Prostate gland (tissue), 2 donors: ENCODE measurements around the gene RUBCN. TPM values are rescaled to one million over a fixed set of nuclear protein-coding genes. Genes with fewer than 3 reads are reported as not detected.

Source experiments
- DNase-seq: peaks from one replicate; pipeline ENCODE4 v3.0.0-alpha.2; 2019; ENCODE audit warnings: low spot score
- H3K27ac ChIP-seq, 2 donors: fragments of 200-600 bp; sonication (generic); 2 replicates each; pipeline ENCODE4 v1.5.1; 2017 to 2019
- H3K27me3 ChIP-seq: fragments of 200-600 bp; sonication (generic); replicated peaks from 2 replicates; pipeline ENCODE4 v1.5.1; 2019; ENCODE audit not compliant: insufficient read depth
- H3K36me3 ChIP-seq, 2 donors: fragments of 200-600 bp; sonication (generic); 1 replicate in 1 of 2; 2 replicates in 1 of 2; pipeline versions ENCODE4 v1.5.1 to v1.8.1; 2017 to 2019
- H3K4me1 ChIP-seq: fragments of 200-600 bp; sonication (generic); replicated peaks from 2 replicates; pipeline ENCODE4 v1.5.1; 2019
- H3K4me3 ChIP-seq, 2 donors: fragments of 200-600 bp; sonication (generic); 2 replicates each; pipeline ENCODE4 v1.5.1; 2017 to 2019
- H3K9me3 ChIP-seq: fragments of 200-600 bp; sonication (generic); 2 replicates; pipeline ENCODE4 v1.5.1; 2017
- POLR2A ChIP-seq: fragments of 450-650 bp; IDR thresholded peaks from one replicate; pipeline ENCODE4 v1.6.1; 2016; ENCODE audit warnings: antibody characterized with exemption, mild to moderate bottlenecking
- POLR2AphosphoS5 ChIP-seq: sonication (generic); formaldehyde crosslinking; IDR thresholded peaks from one replicate; pipeline ENCODE4 v1.6.1; 2017; ENCODE audit warnings: antibody characterized with exemption
- WGBS: methylation state at CpG from one replicate; pipeline ENCODE4 v1.1.5; 2018; 5-methylcytosine and 5-hydroxymethylcytosine counted together
- intact Hi-C: fragments of 100-400 bp; cut with DNase I; formaldehyde crosslinking; loops from one replicate; pipeline ENCODE4 v1.14.2; 2022
- total RNA-seq, 2 donors: library from RNA; depleted of rRNA; stranded (reverse); fragments of >200 nt; gene quantifications; one replicate each; pipeline ENCODE4 v1.1.0, GENCODE V29; 2016
- TF ChIP-seq, protein P1 (sequence below), 4 experiments: fragments of 200-600 bp in 2 of 4; fragments of 450-650 bp in 2 of 4; sonication (generic) in 2 of 4; IDR thresholded peaks; 1 replicate in 3 of 4; 2 replicates in 1 of 4; pipeline ENCODE4 v1.5.1; 2016 to 2019; ENCODE audit warnings: antibody characterized with exemption in 4 of 4, mild to moderate bottlenecking in 2 of 4, moderate library complexity in 2 of 4

Gene RUBCN
- total RNA-seq, 2 donors from 2014 or later: 32.2 to 121 TPM

DNA sequence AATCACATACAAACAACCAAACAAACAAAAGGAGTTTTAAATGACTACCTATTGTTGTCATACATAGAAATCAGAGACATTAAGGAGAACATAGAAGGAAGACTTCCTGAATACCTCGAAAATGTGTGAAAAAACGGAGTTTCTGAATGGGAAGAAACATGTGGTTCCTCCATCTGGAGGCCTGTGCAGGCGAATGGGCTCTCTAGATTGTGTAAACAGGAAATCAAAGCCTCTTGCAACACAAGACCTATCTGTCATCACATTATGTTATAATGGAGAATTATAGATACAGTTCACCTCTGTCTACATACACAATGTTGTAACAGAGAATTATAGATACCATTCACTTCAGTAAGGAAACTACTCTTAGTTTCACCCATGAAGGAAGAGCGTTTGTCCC, 44.1 kb downstream of the RUBCN start:
- WGBS: 74% methylated on average over 4 of the region's 4 CpGs
- no peaks in the 10 kb centered on the region for H3K27me3 ChIP-seq
- H3K36me3 ChIP-seq: peaks cover 0 to 7% of the 10 kb centered on the region in 2 donors
- H3K27ac ChIP-seq: no peak overlapping the region
- DNase-seq: no peak
- no peak overlapping the region for H3K4me3 ChIP-seq
- intact Hi-C loops: no loop called here
- H3K9me3 ChIP-seq: no peaks in the 10 kb centered on the region
- no peaks in the 10 kb centered on the region for H3K4me1 ChIP-seq
- TF ChIP-seq POLR2A (no peak), POLR2AphosphoS5 (no peak)
- TF ChIP-seq, protein P1, sequence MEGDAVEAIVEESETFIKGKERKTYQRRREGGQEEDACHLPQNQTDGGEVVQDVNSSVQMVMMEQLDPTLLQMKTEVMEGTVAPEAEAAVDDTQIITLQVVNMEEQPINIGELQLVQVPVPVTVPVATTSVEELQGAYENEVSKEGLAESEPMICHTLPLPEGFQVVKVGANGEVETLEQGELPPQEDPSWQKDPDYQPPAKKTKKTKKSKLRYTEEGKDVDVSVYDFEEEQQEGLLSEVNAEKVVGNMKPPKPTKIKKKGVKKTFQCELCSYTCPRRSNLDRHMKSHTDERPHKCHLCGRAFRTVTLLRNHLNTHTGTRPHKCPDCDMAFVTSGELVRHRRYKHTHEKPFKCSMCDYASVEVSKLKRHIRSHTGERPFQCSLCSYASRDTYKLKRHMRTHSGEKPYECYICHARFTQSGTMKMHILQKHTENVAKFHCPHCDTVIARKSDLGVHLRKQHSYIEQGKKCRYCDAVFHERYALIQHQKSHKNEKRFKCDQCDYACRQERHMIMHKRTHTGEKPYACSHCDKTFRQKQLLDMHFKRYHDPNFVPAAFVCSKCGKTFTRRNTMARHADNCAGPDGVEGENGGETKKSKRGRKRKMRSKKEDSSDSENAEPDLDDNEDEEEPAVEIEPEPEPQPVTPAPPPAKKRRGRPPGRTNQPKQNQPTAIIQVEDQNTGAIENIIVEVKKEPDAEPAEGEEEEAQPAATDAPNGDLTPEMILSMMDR (IDR thresholded peaks at IDR 0.05): no peak

DNA sequence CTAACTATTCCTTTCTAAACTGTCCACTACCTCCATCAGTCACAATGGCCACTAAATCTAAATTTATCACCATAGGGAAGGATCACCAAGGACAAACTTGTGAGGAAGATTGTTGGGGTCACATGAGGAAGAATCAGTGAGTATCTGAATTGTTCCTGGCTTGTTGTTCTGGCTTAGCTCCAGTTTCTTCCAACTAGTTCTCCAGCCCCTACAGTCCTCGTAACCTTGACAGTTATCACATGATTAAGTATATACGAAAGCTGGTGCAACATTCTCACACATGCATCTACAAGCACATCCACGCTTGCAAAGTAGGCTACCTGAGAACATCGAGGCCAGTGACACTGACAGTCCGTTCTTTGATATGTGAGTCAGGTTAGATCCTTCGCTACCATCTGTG, 46.0 kb downstream of the RUBCN start:
- Histone ChIP-seq H3K9me3 (no peaks in the 10 kb centered on the region), H3K27me3 (no peaks in the 10 kb centered on the region), H3K4me1 (no peaks in the 10 kb centered on the region), H3K27ac (no peak overlapping the region), H3K36me3 (no peaks in the 10 kb centered on the region), H3K4me3 (no peak overlapping the region)
- no peak for DNase-seq
- TF ChIP-seq POLR2A (no peak), POLR2AphosphoS5 (no peak)
- TF ChIP-seq, protein P1 (IDR thresholded peaks at IDR 0.05): no peak
- 84% methylated on average over 6 of the region's 6 CpGs for WGBS
- intact Hi-C loops: no loop called here

DNA sequence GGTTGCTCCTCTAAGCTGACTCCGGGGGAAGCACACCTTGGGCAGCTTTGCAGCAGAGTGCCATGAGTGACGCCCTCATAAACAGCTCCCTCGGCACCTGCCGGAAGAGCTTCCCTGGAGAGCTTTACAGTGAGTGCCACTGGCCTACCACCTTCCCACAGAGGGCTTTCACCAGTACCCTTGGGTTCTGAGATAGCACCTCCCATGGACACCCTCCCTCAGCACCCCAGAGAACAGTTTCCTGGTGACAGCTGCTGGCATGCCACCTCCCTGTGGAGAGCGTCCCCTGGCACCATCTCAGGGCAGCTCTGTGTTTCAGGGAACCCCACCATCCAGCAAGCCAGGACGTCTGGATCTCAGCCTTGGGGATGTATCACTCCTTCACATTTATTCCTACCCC, 49.1 kb downstream of the RUBCN start:
- TF ChIP-seq POLR2A (no peak), POLR2AphosphoS5 (no peak)
- TF ChIP-seq, protein P1 (IDR thresholded peaks at IDR 0.05): no peak
- H3K9me3 ChIP-seq: no peaks in the 10 kb centered on the region
- no peaks in the 10 kb centered on the region for H3K27me3 ChIP-seq
- H3K27ac ChIP-seq: no peak overlapping the region
- H3K4me3 ChIP-seq: no peak overlapping the region
- H3K36me3 ChIP-seq: no peaks in the 10 kb centered on the region
- DNase-seq: no peak
- WGBS: 79% methylated on average over 6 of the region's 6 CpGs
- H3K4me1 ChIP-seq: no peaks in the 10 kb centered on the region
- intact Hi-C loops: no loop called here

DNA sequence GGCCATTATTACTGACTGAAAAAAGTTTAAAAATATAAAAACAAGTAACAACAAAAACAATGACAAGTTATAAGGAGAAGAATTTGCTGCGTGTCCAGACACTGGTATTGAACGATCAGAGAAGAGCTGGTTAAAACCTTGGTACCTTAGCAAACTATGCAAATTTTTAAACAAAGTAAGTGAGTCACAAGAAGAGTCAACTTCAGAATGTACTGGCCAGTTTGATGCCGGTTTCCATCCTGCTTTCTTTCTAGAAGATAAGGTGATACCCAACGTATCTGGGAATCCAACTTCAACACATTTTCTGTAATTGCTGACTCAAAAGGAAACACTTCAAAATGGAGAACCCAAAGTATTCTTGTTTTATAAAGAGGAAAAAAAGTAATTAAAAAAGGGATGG, 49.8 kb downstream of the RUBCN start:
- H3K27ac ChIP-seq: no peak overlapping the region
- WGBS: 71% methylated on average over 4 of the region's 4 CpGs
- DNase-seq: no peak
- TF ChIP-seq POLR2A (no peak), POLR2AphosphoS5 (no peak)
- TF ChIP-seq, protein P1 (IDR thresholded peaks at IDR 0.05): no peak
- H3K36me3 ChIP-seq: no peaks in the 10 kb centered on the region
- intact Hi-C loops: no loop called here
- no peaks in the 10 kb centered on the region for H3K4me1 ChIP-seq
- H3K27me3 ChIP-seq: no peaks in the 10 kb centered on the region
- no peak overlapping the region for H3K4me3 ChIP-seq
- no peaks in the 10 kb centered on the region for H3K9me3 ChIP-seq

DNA sequence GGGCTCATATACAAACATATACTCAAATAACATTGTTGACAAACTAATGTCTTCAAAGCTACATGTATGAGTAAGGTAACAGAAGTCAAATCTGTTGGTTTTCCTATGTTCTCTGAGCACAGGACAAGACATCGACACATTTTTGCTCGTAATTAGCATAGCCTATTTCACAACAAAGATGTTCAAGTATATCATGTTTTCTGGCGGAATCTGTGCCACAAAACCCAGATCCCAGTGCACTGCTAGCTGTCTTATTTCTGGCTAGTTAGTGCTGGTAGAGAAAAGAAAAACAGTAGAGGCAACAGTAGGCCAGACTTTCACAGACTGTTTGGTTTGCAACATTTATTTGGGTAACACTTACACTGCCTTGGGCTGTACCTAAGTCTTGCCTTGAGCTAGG, 51.2 kb downstream of the RUBCN start:
- intact Hi-C loops: no loop called here
- Histone ChIP-seq H3K27ac (no peak overlapping the region), H3K36me3 (no peaks in the 10 kb centered on the region), H3K27me3 (no peaks in the 10 kb centered on the region), H3K4me1 (no peaks in the 10 kb centered on the region), H3K4me3 (no peak overlapping the region), H3K9me3 (no peaks in the 10 kb centered on the region)
- TF ChIP-seq POLR2AphosphoS5: no peak
- no peak for TF ChIP-seq POLR2A
- TF ChIP-seq, protein P1 (IDR thresholded peaks at IDR 0.05): no peak
- 85% methylated on average over 3 of the region's 3 CpGs for WGBS
- DNase-seq: no peak
